ENCODE measurements around the gene ST6GALNAC5.

GRCh38 chr1:76959556-76959955 lies 92.3 kb downstream of the ST6GALNAC5 start:
- TF ChIP-seq CTCF (IDR thresholded peaks at IDR 0.05) (no peak), POLR2AphosphoS5 (IDR thresholded peaks at IDR 0.05; ENCODE audit: low read depth, low read length) (no peak), SIN3A (IDR thresholded peaks at IDR 0.05; ENCODE audit: borderline replicate concordance, insufficient read depth, low read depth, low read length) (no peak), TCF7L2 (IDR thresholded peaks at IDR 0.05; ENCODE audit: low read depth, low read length) (no peak)

Data from Panc1 (cell line).